HepG2 (cell line): ENCODE results near the gene CLEC14A.

Experiments
- BCLAF1 ChIP-seq: fragments of 450-650 bp; IDR thresholded peaks from 2 replicates; pipeline ENCODE4 v1.6.1; 2017; ENCODE audit warnings: mild to moderate bottlenecking
- CREB1 ChIP-seq, 2 experiments: fragments of 450-650 bp in 1 of 2; IDR thresholded peaks; 2 replicates each; pipeline ENCODE4 v1.6.1; 2016 to 2017; ENCODE audit warnings: control low read depth in 1 of 2, mild to moderate bottlenecking in 1 of 2, missing compliant biosample characterization in 1 of 2, missing genetic modification characterization in 1 of 2
- CTCF ChIP-seq: sonication (generic); formaldehyde crosslinking; IDR thresholded peaks from 2 replicates; pipeline ENCODE4 v1.5.0; 2020; ENCODE audit warnings: mild to moderate bottlenecking, missing genetic modification reagents, moderate library complexity
- FOXM1 ChIP-seq: sonication (generic); formaldehyde crosslinking; IDR thresholded peaks from 2 replicates; pipeline ENCODE4 v1.5.0; 2020; ENCODE audit warnings: missing genetic modification reagents
- HNF4G ChIP-seq, 2 experiments: sonication (generic) in 1 of 2; formaldehyde crosslinking in 1 of 2; IDR thresholded peaks; 2 replicates each; pipeline versions ENCODE4 v1.4.0 to v1.6.1; 2011 to 2020; ENCODE audit warnings: borderline replicate concordance in 2 of 2, low read depth in 2 of 2, mild to moderate bottlenecking in 2 of 2, low read length in 1 of 2, missing genetic modification reagents in 1 of 2, moderate library complexity in 1 of 2
- RAD21 ChIP-seq: fragments of 450-650 bp; formaldehyde crosslinking; IDR thresholded peaks from 2 replicates; pipeline ENCODE4 v1.5.0; 2020; ENCODE audit warnings: mild to moderate bottlenecking
- SP1 ChIP-seq, 2 experiments: fragments of 450-650 bp in 1 of 2; sonication (generic) in 1 of 2; formaldehyde crosslinking in 1 of 2; IDR thresholded peaks; 2 replicates each; pipeline versions ENCODE4 v1.4.0 to v1.6.1; 2016 to 2020; ENCODE audit warnings: missing genetic modification reagents in 1 of 2
- TCF7L2 ChIP-seq: IDR thresholded peaks from 2 replicates; pipeline ENCODE4 v1.6.1; 2011; ENCODE audit warnings: mild to moderate bottlenecking, low read depth, low read length, moderate library complexity
- XBP1 ChIP-seq: sonication (generic); formaldehyde crosslinking; IDR thresholded peaks from 2 replicates; pipeline ENCODE4 v1.5.0; 2020; ENCODE audit warnings: missing genetic modification reagents
- ZBTB43 ChIP-seq: sonication (generic); formaldehyde crosslinking; conservative IDR thresholded peaks from 2 replicates; pipeline ENCODE4 v1.4.0; 2020; ENCODE audit warnings: missing genetic modification reagents

GRCh38 chr14:38224338-38224737 lies 31.6 kb downstream of the CLEC14A start:
- TF ChIP-seq RAD21 (CRISPR knock-in tag) (no peak), XBP1 (CRISPR knock-in tag) (no peak), SP1 (IDR thresholded peaks at IDR 0.05) (no peak), SP1 (CRISPR knock-in tag; IDR thresholded peaks at IDR 0.05) (no peak), HNF4G (IDR thresholded peaks at IDR 0.05; ENCODE audit: borderline replicate concordance, low read depth, low read length) (no peak), HNF4G (CRISPR knock-in tag; IDR thresholded peaks at IDR 0.05; ENCODE audit: borderline replicate concordance, low read depth) (no peak), CREB1 (IDR thresholded peaks at IDR 0.05) (no peak), CREB1 (CRISPR knock-in tag; IDR thresholded peaks at IDR 0.05) (no peak), FOXM1 (no peak), CTCF (CRISPR knock-in tag) (no peak), TCF7L2 (no peak), BCLAF1 (no peak), ZBTB43 (CRISPR knock-in tag) (no peak)
